Breast epithelium (tissue), 4 donors: Measurements from ENCODE around the gene RGMA. TPM values are rescaled to one million over a fixed set of nuclear protein-coding genes. Genes with fewer than 3 reads are reported as not detected.

Experiments
- DNase-seq, 2 donors: peaks; one replicate each; pipeline ENCODE4 v3.0.0-alpha.2; 2019; ENCODE audit warnings: low spot score in 2 of 2
- H3K27ac ChIP-seq, 2 donors: fragments of 200-600 bp; sonication (generic) in 1 of 2; one replicate each; pipeline ENCODE4 v1.5.1; 2016 to 2019; ENCODE audit warnings: mild to moderate bottlenecking in 1 of 2
- H3K27me3 ChIP-seq, 2 donors: fragments of 200-600 bp; sonication (generic) in 1 of 2; one replicate each; pipeline versions ENCODE4 v1.5.1 to v1.6.0; 2017 to 2019; ENCODE audit warnings: control low read depth in 1 of 2, mild to moderate bottlenecking in 1 of 2
- H3K36me3 ChIP-seq: fragments of 200-600 bp; one replicate; pipeline ENCODE4 v1.5.1; 2019
- H3K4me1 ChIP-seq, 2 donors: fragments of 200-600 bp; sonication (generic); one replicate each; pipeline ENCODE4 v1.5.1; 2016 to 2019; ENCODE audit warnings: control low read depth in 1 of 2
- H3K4me3 ChIP-seq, 3 donors: fragments of 200-600 bp; sonication (generic); 1 replicate in 2 of 3; 2 replicates in 1 of 3; pipeline ENCODE4 v1.5.1; 2016 to 2019; ENCODE audit warnings: mild to moderate bottlenecking in 3 of 3, moderate library complexity in 2 of 3
- H3K9me3 ChIP-seq, 2 donors: fragments of 200-600 bp; sonication (generic) in 1 of 2; one replicate each; pipeline ENCODE4 v1.5.1; 2016 to 2019; ENCODE audit warnings: control low read depth in 1 of 2
- CTCF ChIP-seq, 3 donors: fragments of 450-650 bp; IDR thresholded peaks; one replicate each; pipeline ENCODE4 v1.5.1; 2016 to 2017; ENCODE audit warnings: antibody characterized with exemption in 3 of 3, mild to moderate bottlenecking in 3 of 3, moderate library complexity in 3 of 3
- POLR2A ChIP-seq: fragments of 450-650 bp; IDR thresholded peaks from one replicate; pipeline ENCODE4 v1.6.1; 2016; ENCODE audit warnings: antibody characterized with exemption, mild to moderate bottlenecking, moderate library complexity
- POLR2AphosphoS5 ChIP-seq, 3 donors: sonication (generic); formaldehyde crosslinking; IDR thresholded peaks; one replicate each; pipeline ENCODE4 v1.6.1; 2017; ENCODE audit warnings: antibody characterized with exemption in 3 of 3
- intact Hi-C: fragments of 100-400 bp; cut with DNase I; formaldehyde crosslinking; loops from one replicate; pipeline ENCODE4 v1.15.1; 2023; ENCODE audit warnings: low total_unique reads
- total RNA-seq, 3 donors: library from RNA; depleted of rRNA; stranded (reverse); fragments of >200 nt; gene quantifications; one replicate each; pipeline ENCODE4 v1.1.0, GENCODE V29; 2016

The RGMA gene
- total RNA-seq, 3 donors from 2014 or later = 9.7 to 17.7 (median 14.4) TPM

- H3K27me3 ChIP-seq = no peaks in the 10 kb centered on the region
- intact Hi-C loops = no loop called here
- no peak overlapping the region for H3K27ac ChIP-seq
- H3K4me3 ChIP-seq = no peak overlapping the region
- no peaks in the 10 kb centered on the region for H3K4me1 ChIP-seq
- no peaks in the 10 kb centered on the region for H3K9me3 ChIP-seq
- no peak for TF ChIP-seq POLR2AphosphoS5 (IDR thresholded peaks at IDR 0.05)
- TF ChIP-seq POLR2A = no peak
- no peak for TF ChIP-seq CTCF (IDR thresholded peaks at IDR 0.05)
- DNase-seq = no peak
- no peaks in the 10 kb centered on the region for H3K36me3 ChIP-seq
Measured at GRCh38 chr15:93131485-93132095, 42.6 kb upstream of the RGMA start.

GRCh38 chr15:93129702-93130488 is 40.9 kb upstream of the RGMA start:
- no peak for TF ChIP-seq CTCF (IDR thresholded peaks at IDR 0.05)
- TF ChIP-seq POLR2A = no peak
- no peak for TF ChIP-seq POLR2AphosphoS5 (IDR thresholded peaks at IDR 0.05)
- H3K4me1 ChIP-seq = no peaks in the 10 kb centered on the region
- no peaks in the 10 kb centered on the region for H3K36me3 ChIP-seq
- H3K9me3 ChIP-seq = no peaks in the 10 kb centered on the region
- intact Hi-C loops = loop anchor here (5.0 kb wide), 1 partner anchor 277 kb away; no protein-coding TSS in a partner anchor
- no peak overlapping the region for H3K27ac ChIP-seq
- DNase-seq = no peak
- no peaks in the 10 kb centered on the region for H3K27me3 ChIP-seq
- H3K4me3 ChIP-seq = no peak overlapping the region

- Histone ChIP-seq H3K27ac (no peak overlapping the region), H3K9me3 (no peaks in the 10 kb centered on the region), H3K27me3 (no peaks in the 10 kb centered on the region), H3K4me3 (no peak overlapping the region), H3K4me1 (no peaks in the 10 kb centered on the region), H3K36me3 (no peaks in the 10 kb centered on the region)
- TF ChIP-seq POLR2A (no peak), POLR2AphosphoS5 (IDR thresholded peaks at IDR 0.05) (no peak), CTCF (IDR thresholded peaks at IDR 0.05) (no peak)
- intact Hi-C loops = loop anchor here (5.0 kb wide), 1 partner anchor 280 kb away; no protein-coding TSS in a partner anchor
- no peak for DNase-seq
Measured at GRCh38 chr15:93127286-93127685, 38.3 kb upstream of the RGMA start.

DNA sequence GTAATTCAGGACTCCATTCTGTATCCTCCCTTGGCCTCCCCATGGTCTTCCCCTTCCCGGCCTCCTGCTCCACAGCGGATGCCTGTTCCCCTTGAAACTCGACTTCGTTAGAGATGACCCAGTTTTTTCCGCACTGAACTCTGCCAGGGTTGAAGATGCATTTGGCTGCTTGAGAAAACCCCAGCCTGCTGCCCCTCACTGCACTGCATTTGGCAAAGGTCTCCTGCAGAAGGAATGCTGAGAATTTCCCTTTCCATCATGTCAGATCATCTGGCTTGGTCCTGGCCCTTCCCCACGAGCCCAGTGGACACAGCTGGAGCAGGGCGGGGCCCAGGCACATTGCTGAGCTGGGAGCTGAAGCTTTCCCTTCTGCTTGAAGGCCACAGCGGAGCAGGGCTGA is 37.6 kb upstream of the RGMA start:
- H3K9me3 ChIP-seq = no peaks in the 10 kb centered on the region
- no peak for TF ChIP-seq POLR2A
- no peaks in the 10 kb centered on the region for H3K27me3 ChIP-seq
- intact Hi-C loops = loop anchor here (5.0 kb wide), 1 partner anchor 281 kb away; no protein-coding TSS in a partner anchor
- DNase-seq = no peak
- no peak overlapping the region for H3K4me3 ChIP-seq
- H3K27ac ChIP-seq = no peak overlapping the region
- no peaks in the 10 kb centered on the region for H3K36me3 ChIP-seq
- H3K4me1 ChIP-seq = no peaks in the 10 kb centered on the region

DNA sequence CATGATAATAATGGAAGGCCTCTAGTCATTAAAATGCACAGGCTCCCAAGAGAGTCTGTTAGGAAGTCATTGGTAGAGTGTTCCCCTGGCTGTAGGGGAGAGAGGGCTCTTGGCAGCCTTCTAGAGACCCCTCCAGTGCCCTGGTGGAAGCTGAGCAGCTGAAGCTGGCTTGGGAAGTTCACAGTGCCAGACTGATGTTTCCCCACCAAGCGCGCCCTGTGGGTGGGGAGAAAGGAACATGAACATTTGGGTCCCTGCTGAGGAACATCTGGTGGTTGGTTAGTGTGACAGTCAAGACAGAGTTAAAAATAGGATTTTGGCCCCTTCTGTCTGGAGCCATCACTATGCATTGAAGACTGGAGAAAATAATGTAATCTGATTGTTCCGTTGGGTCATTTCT is 37.1 kb upstream of the RGMA start:
- H3K4me1 ChIP-seq = no peaks in the 10 kb centered on the region
- H3K4me3 ChIP-seq = no peak overlapping the region
- intact Hi-C loops = loop anchor here (5.0 kb wide), 1 partner anchor 281 kb away; no protein-coding TSS in a partner anchor
- no peak for DNase-seq
- TF ChIP-seq CTCF (IDR thresholded peaks at IDR 0.05) (no peak), POLR2A (no peak), POLR2AphosphoS5 (IDR thresholded peaks at IDR 0.05) (no peak)
- no peaks in the 10 kb centered on the region for H3K27me3 ChIP-seq
- H3K27ac ChIP-seq = peak overlapping the region in 1 of 2 donors; percentile 32
- no peaks in the 10 kb centered on the region for H3K36me3 ChIP-seq
- H3K9me3 ChIP-seq = no peaks in the 10 kb centered on the region
